ENCODE results near the gene PRMT6.
"Not testable (repeated sequence)": the region's sequence is repeated elsewhere in the genome, so short reads cannot be mapped to it uniquely, and the experiment has no call there.

PRMT6 gene

DNA sequence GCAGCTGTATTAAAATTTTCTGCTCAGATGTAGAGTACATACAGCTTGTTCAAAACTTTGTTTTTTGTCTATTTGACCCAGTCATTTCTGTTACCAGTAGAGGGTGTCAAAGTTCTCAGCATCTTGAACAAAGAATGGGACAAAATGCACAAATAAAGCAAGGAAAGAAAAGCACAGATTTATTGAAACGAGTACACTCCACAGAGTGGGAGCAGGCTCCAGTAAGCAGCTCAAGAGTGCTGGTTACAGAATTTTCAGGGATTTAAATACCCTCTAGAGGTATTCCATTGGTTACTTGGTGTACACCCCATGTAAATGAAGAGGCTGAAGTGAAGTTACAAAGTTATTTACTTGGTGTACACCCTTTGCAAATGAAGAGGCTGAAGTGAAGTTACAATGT lies 8.9 kb upstream of the PRMT6 start:
- DNase-seq (ENCODE audit: low read depth, low spot score), result no peak
- no peak overlapping the region for H3K4me3 ChIP-seq (ENCODE audit: low read depth, low read length)
- in situ Hi-C loops (cut with HindIII; ENCODE audit: low sequenced_read_pairs), result no loop called here
- TF ChIP-seq, protein P1, sequence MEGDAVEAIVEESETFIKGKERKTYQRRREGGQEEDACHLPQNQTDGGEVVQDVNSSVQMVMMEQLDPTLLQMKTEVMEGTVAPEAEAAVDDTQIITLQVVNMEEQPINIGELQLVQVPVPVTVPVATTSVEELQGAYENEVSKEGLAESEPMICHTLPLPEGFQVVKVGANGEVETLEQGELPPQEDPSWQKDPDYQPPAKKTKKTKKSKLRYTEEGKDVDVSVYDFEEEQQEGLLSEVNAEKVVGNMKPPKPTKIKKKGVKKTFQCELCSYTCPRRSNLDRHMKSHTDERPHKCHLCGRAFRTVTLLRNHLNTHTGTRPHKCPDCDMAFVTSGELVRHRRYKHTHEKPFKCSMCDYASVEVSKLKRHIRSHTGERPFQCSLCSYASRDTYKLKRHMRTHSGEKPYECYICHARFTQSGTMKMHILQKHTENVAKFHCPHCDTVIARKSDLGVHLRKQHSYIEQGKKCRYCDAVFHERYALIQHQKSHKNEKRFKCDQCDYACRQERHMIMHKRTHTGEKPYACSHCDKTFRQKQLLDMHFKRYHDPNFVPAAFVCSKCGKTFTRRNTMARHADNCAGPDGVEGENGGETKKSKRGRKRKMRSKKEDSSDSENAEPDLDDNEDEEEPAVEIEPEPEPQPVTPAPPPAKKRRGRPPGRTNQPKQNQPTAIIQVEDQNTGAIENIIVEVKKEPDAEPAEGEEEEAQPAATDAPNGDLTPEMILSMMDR (IDR thresholded peaks at IDR 0.05; ENCODE audit: low read depth, low read length), result no peak

DNA sequence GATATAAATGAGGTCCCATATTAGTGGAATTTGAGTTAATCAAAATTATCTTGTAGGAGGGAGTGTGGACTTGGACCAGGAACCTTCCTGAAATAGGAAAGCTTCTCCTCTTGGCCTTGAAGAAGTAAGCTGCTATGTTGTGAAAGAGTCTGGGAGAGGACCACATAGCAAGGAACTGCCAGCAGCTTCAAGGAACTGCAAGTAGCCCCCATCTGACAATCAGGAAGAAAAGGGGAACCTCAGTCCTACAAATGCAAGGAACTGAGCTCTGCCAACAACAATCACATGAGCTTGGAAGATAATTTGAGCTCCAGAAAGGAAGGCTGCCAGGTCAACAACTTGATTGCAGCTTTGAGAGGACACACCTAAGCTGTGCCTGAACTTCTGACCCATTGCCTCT lies 8.2 kb upstream of the PRMT6 start:
- H3K4me3 ChIP-seq (ENCODE audit: low read depth, low read length), result no peak overlapping the region
- TF ChIP-seq, protein P1 (IDR thresholded peaks at IDR 0.05; ENCODE audit: low read depth, low read length), result no peak
- in situ Hi-C loops (cut with HindIII; ENCODE audit: low sequenced_read_pairs), result no loop called here
- no peak for DNase-seq (ENCODE audit: low read depth, low spot score)

DNA sequence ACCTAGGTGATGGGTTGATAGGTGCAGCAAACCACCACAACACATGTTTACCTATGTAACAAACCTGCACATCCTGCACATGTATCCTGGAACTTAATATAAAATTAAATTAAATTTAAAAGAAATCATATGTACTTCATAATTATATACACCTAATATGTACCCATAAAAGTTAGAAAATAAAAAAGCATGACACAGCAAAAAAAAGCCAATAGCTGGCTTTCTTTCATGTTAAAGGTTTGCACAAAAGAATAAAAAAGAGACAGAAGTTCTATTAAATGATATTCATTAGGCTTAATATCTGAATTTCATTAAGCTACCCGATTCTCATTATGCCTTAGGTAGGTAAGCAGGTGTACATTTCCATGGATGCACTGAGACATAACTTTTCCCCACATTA lies 5.2 kb upstream of the PRMT6 start:
- DNase-seq (ENCODE audit: low read depth, low spot score), result no peak
- H3K4me3 ChIP-seq (ENCODE audit: low read depth, low read length), result no peak overlapping the region
- in situ Hi-C loops (cut with HindIII; ENCODE audit: low sequenced_read_pairs), result no loop called here
- TF ChIP-seq, protein P1 (IDR thresholded peaks at IDR 0.05; ENCODE audit: low read depth, low read length), result no peak

DNA sequence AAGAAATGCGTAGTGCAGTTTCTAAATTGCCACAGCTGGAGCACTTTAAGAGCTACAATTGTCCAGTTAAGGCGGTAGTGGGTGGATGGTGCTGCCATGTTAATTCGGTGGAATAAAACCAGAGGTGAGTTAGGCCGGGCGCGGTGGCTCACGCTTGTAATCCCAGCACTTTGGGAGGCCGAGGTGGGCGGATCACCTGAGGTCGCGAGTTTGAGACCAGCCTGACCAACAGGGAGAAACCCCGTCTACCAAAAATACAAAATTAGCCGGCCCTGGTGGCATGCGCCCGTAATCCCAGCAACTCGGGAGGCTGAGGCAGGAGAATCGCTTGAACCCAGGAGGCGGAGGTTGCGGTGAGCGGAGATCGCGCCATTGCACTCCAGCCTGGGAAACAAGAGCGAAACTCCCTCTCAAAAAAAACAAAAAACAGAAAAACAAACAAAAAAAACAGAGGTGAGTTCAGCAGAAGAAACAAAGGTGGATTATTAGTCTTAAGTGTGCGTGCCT lies 502 bp upstream of the PRMT6 start:
- DNase-seq (ENCODE audit: low read depth, low spot score); in situ Hi-C loops (cut with HindIII; ENCODE audit: low sequenced_read_pairs): not testable (repeated sequence)
- peak overlapping the region; percentile 94 for H3K4me3 ChIP-seq (ENCODE audit: low read depth, low read length)

DNA sequence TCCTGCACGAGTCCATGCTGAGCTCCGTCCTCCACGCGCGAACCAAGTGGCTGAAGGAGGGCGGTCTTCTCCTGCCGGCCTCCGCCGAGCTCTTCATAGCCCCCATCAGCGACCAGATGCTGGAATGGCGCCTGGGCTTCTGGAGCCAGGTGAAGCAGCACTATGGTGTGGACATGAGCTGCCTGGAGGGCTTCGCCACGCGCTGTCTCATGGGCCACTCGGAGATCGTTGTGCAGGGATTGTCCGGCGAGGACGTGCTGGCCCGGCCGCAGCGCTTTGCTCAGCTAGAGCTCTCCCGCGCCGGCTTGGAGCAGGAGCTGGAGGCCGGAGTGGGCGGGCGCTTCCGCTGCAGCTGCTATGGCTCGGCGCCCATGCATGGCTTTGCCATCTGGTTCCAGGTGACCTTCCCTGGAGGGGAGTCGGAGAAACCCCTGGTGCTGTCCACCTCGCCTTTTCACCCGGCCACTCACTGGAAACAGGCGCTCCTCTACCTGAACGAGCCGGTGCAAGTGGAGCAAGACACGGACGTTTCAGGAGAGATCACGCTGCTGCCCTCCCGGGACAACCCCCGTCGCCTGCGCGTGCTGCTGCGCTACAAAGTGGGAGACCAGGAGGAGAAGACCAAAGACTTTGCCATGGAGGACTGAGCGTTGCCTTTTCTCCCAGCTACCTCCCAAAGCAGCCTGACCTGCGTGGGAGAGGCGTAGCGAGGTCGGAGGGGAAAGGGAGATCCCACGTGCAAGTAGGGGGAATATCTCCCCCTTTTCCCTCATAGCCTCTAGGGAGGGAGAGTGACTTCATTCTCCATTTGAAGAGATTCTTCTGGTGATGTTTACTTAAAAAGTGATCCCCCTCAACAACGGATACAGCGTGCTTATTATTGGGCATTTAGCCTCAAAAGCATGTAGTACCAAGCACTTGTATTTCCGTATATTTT lies 991 bp downstream of the PRMT6 start:
- TF ChIP-seq, protein P1 (IDR thresholded peaks at IDR 0.05; ENCODE audit: low read depth, low read length), result no peak
- peak; percentile 51 for DNase-seq (ENCODE audit: low read depth, low spot score)
- H3K4me3 ChIP-seq (ENCODE audit: low read depth, low read length), result peak overlapping the region; percentile 94
- in situ Hi-C loops (cut with HindIII; ENCODE audit: low sequenced_read_pairs), result no loop called here

DNA sequence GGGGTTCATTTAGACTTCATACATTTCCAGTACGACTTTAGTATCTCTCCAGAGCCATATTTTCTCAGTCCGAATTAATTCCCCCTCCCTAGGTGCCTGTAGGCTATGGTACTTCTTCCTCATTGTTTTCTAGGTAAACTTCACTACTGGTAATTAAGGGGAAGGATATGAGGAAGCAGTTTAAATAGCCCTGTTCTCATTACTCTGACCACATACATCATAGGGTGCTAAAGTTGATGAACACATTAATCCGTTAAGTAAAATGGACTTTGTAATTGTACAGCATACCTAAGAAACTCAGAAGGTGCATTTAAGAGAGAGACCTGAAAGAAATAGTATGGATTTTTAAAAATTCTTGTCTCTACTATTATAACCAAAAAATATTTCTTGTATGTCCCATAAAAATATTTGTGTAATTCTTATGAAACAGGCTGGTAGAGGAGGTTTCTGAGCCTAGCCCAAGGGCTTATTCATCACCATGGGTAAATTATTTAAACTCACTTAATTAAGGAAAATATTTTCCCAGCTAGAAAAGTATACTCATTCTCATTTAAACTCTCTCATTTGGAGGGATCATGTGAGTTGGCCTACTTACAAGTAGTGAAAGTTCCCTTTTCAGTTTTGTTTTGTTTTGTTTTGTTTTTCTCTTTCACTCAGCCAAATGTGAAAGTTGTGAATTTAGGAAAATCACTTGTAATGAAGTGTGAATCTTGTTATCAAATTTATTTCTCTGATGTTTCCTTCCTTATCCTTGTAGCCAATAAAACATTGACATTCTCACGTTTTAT lies 2.0 kb downstream of the PRMT6 start:
- TF ChIP-seq, protein P1 (IDR thresholded peaks at IDR 0.05; ENCODE audit: low read depth, low read length), result no peak
- peak overlapping the region; percentile 94 for H3K4me3 ChIP-seq (ENCODE audit: low read depth, low read length)
- no peak for DNase-seq (ENCODE audit: low read depth, low spot score)
- in situ Hi-C loops (cut with HindIII; ENCODE audit: low sequenced_read_pairs), result no loop called here

All from astrocyte of the spinal cord (primary cell).